GM23248 (cell line): Measurements from ENCODE around the gene ZMIZ1.

Source experiments
- EZH2 ChIP-seq: fragments of 200-600 bp; sonication (generic); IDR thresholded peaks from 2 replicates; pipeline ENCODE4 v1.6.1; 2018; ENCODE audit warnings: antibody characterized with exemption, mild to moderate bottlenecking; ENCODE audit not compliant: insufficient read depth, poor library complexity, severe bottlenecking
- EZH2phosphoT487 ChIP-seq: fragments of 200-600 bp; sonication (generic); IDR thresholded peaks from 2 replicates; pipeline ENCODE4 v1.6.1; 2018; ENCODE audit warnings: antibody characterized with exemption, moderate library complexity, mild to moderate bottlenecking, low read depth; ENCODE audit not compliant: insufficient read depth

GRCh38 chr10:79152423-79152817 lies 83.7 kb downstream of the ZMIZ1 start:
- TF ChIP-seq EZH2phosphoT487 (no peak), EZH2 (no peak)
